ENCODE measurements around the gene SMYD3. TPM values are rescaled to one million over a fixed set of nuclear protein-coding genes. Genes with fewer than 3 reads are reported as not detected.

The SMYD3 gene
- total RNA-seq, 6 experiments from 2014 or later: 6.3 to 10.0 (median 6.6) TPM

GRCh38 chr1:245790441-245790840, 716.6 kb downstream of the SMYD3 start:
- no peaks in the 10 kb centered on the region for H3K36me3 ChIP-seq
- no peak for DNase-seq
- no CpG with 5 or more reads among the region's 2 CpGs for WGBS (ENCODE audit: insufficient coverage, low coverage, low lambda C conversion rate, missing lambda C conversion rate)
- intact Hi-C loops (cut with DNase I): no loop called here
- no peak overlapping the region for H3K4me3 ChIP-seq
- no peaks in the 10 kb centered on the region for H3K4me1 ChIP-seq
- no peak for ATAC-seq
- no peaks in the 10 kb centered on the region for H3K27me3 ChIP-seq
- H3K27ac ChIP-seq: no peak overlapping the region
- no peaks in the 10 kb centered on the region for H3K9me3 ChIP-seq
- TF ChIP-seq, protein P1, sequence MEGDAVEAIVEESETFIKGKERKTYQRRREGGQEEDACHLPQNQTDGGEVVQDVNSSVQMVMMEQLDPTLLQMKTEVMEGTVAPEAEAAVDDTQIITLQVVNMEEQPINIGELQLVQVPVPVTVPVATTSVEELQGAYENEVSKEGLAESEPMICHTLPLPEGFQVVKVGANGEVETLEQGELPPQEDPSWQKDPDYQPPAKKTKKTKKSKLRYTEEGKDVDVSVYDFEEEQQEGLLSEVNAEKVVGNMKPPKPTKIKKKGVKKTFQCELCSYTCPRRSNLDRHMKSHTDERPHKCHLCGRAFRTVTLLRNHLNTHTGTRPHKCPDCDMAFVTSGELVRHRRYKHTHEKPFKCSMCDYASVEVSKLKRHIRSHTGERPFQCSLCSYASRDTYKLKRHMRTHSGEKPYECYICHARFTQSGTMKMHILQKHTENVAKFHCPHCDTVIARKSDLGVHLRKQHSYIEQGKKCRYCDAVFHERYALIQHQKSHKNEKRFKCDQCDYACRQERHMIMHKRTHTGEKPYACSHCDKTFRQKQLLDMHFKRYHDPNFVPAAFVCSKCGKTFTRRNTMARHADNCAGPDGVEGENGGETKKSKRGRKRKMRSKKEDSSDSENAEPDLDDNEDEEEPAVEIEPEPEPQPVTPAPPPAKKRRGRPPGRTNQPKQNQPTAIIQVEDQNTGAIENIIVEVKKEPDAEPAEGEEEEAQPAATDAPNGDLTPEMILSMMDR (IDR thresholded peaks at IDR 0.05): no peak
- no peak for TF ChIP-seq POLR2A (IDR thresholded peaks at IDR 0.05)

DNA sequence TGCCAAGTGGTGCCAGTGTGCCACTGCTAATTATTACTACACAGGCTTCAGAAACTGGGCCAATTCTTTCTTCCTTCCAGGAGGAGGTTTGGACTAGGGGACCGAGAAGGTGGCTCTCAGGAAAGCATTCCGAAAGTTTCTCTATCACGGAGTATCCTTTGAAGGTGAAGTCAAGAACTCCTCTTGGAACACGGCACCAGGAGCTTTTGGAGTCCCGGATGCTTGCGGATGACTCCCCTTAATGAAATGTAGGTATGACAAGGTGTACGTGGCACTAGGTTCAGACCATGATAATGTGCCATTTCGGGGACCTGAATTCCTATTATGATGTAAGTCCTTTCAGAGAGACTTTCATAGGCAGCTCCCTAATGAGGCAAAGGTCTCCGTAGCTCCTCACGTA, 718.2 kb downstream of the SMYD3 start:
- TF ChIP-seq, protein P1 (IDR thresholded peaks at IDR 0.05): no peak
- TF ChIP-seq POLR2A (IDR thresholded peaks at IDR 0.05): no peak
- no peaks in the 10 kb centered on the region for H3K4me1 ChIP-seq
- no peaks in the 10 kb centered on the region for H3K36me3 ChIP-seq
- no peak overlapping the region for H3K27ac ChIP-seq
- no peaks in the 10 kb centered on the region for H3K9me3 ChIP-seq
- WGBS (ENCODE audit: insufficient coverage, low coverage, low lambda C conversion rate, missing lambda C conversion rate): 97% methylated on average over 3 of the region's 10 CpGs
- H3K4me3 ChIP-seq: no peak overlapping the region
- intact Hi-C loops (cut with DNase I): no loop called here
- no peak for ATAC-seq
- H3K27me3 ChIP-seq: no peaks in the 10 kb centered on the region
- DNase-seq: no peak

- intact Hi-C loops (cut with DNase I): no loop called here
- 83% methylated on average over 1 of the region's 3 CpGs for WGBS (ENCODE audit: insufficient coverage, low coverage, low lambda C conversion rate, missing lambda C conversion rate)
- H3K9me3 ChIP-seq: no peaks in the 10 kb centered on the region
Measured at GRCh38 chr1:245788269-245788668, 718.8 kb downstream of the SMYD3 start.

DNA sequence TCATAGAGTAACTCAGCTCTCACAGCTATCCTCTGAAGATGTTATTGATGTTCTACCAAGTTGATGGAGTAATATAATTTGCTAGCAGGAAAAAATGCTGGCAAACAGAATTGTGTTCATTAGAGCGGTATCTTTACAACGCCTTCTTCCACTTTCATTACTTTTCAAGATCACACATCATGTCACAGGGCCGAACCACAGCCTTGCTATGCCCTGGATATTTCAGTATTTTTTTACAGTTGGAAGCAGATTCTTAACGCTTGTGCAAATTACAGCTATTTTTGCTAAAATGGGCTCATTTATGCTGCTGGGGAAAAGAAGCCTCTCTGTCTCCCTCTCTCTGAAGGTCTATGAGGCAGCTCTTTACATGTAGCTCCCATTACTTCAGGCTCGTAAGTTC, 720.1 kb downstream of the SMYD3 start:
- 81% methylated on average over 5 of the region's 5 CpGs for WGBS (ENCODE audit: insufficient coverage, low coverage, low lambda C conversion rate, missing lambda C conversion rate)
- intact Hi-C loops (cut with DNase I): no loop called here

More at GRCh38 chr1:245788269-245788668, 718.8 kb downstream of the SMYD3 start:
- H3K27me3 ChIP-seq: no peaks in the 10 kb centered on the region
- no peak for ATAC-seq
- no peak for DNase-seq
- H3K36me3 ChIP-seq: no peaks in the 10 kb centered on the region
- H3K27ac ChIP-seq: no peak overlapping the region
- H3K4me1 ChIP-seq: no peaks in the 10 kb centered on the region
- H3K4me3 ChIP-seq: no peak overlapping the region
- no peak for TF ChIP-seq POLR2A (IDR thresholded peaks at IDR 0.05)
- TF ChIP-seq, protein P1 (IDR thresholded peaks at IDR 0.05): no peak

More for the DNA sequence above, 720.1 kb downstream of the SMYD3 start:
- ATAC-seq: no peak
- Histone ChIP-seq H3K27me3 (no peaks in the 10 kb centered on the region), H3K4me3 (no peak overlapping the region), H3K9me3 (no peaks in the 10 kb centered on the region), H3K27ac (no peak overlapping the region), H3K4me1 (no peaks in the 10 kb centered on the region), H3K36me3 (no peaks in the 10 kb centered on the region)
- no peak for TF ChIP-seq POLR2A (IDR thresholded peaks at IDR 0.05)
- TF ChIP-seq, protein P1 (IDR thresholded peaks at IDR 0.05): no peak
- no peak for DNase-seq
